Neural cell (in vitro differentiated cells): Measurements from ENCODE around the gene IQGAP2. TPM values are rescaled to one million over a fixed set of nuclear protein-coding genes. Genes with fewer than 3 reads are reported as not detected.

Source experiments
- H2AFZ ChIP-seq: fragments of 200-600, 300-800 bp; sonication (generic), shearing (Covaris generic); 2 replicates; pipeline ENCODE4 v1.6.0; 2014; ENCODE audit warnings: low read depth, mild to moderate bottlenecking, antibody characterized with exemption, low read length, moderate library complexity
- H3F3A ChIP-seq: fragments of 200-600 bp; shearing (Covaris generic); 2 replicates; pipeline ENCODE4 v1.6.1; 2016; ENCODE audit warnings: mild to moderate bottlenecking, moderate library complexity, mixed read lengths, antibody characterized with exemption, low read length; ENCODE audit not compliant: insufficient read depth, poor library complexity, severe bottlenecking
- H3K27ac ChIP-seq: fragments of 200-600, 300-800 bp; sonication (generic), shearing (Covaris generic); 2 replicates; pipeline ENCODE4 v1.5.1; 2014; ENCODE audit warnings: mild to moderate bottlenecking, low read length, moderate library complexity
- H3K27me3 ChIP-seq: fragments of 300-800, 200-600 bp; sonication (generic), shearing (Covaris generic); 2 replicates; pipeline ENCODE4 v1.6.0; 2014; ENCODE audit warnings: mild to moderate bottlenecking, low read depth, low read length, moderate library complexity; ENCODE audit not compliant: insufficient read depth
- H3K36me3 ChIP-seq: fragments of 300-800, 200-600 bp; sonication (generic), shearing (Covaris generic); 2 replicates; pipeline ENCODE4 v1.5.1; 2014; ENCODE audit warnings: mild to moderate bottlenecking, antibody characterized with exemption, low read length, moderate library complexity; ENCODE audit not compliant: insufficient read depth
- H3K4me2 ChIP-seq: fragments of 300-800, 200-600 bp; sonication (generic), shearing (Covaris generic); 2 replicates; pipeline ENCODE4 v1.6.0; 2014; ENCODE audit warnings: mild to moderate bottlenecking, low read length
- H3K4me3 ChIP-seq: fragments of 300-800, 200-600 bp; sonication (generic), shearing (Covaris generic); 2 replicates; pipeline ENCODE4 v1.5.1; 2014; ENCODE audit warnings: mild to moderate bottlenecking, low read length, moderate library complexity
- H3K79me2 ChIP-seq: fragments of 200-600 bp; shearing (Covaris generic); replicated peaks from 2 replicates; pipeline ENCODE4 v1.6.0; 2014; ENCODE audit warnings: mild to moderate bottlenecking, low read length, moderate library complexity; ENCODE audit not compliant: insufficient read depth
- H3K9ac ChIP-seq: fragments of 300-800, 200-600 bp; sonication (generic), shearing (Covaris generic); 2 replicates; pipeline ENCODE4 v1.6.1; 2016; ENCODE audit warnings: mild to moderate bottlenecking, low read length, mixed read lengths
- H3K9me2 ChIP-seq: fragments of 200-600 bp; shearing (Covaris generic); 2 replicates; pipeline ENCODE4 v1.6.1; 2016; ENCODE audit warnings: mild to moderate bottlenecking, low read length, mixed read lengths; ENCODE audit not compliant: insufficient read depth
- H3K9me3 ChIP-seq: fragments of 200-600, 300-800 bp; sonication (generic), shearing (Covaris generic); 2 replicates; pipeline ENCODE4 v1.6.1; 2016; ENCODE audit warnings: mild to moderate bottlenecking, mixed run types, low read length, moderate library complexity, mixed read lengths
- H4K20me1 ChIP-seq: fragments of 200-600 bp; shearing (Covaris generic); 2 replicates; pipeline ENCODE4 v1.6.1; 2016; ENCODE audit warnings: mild to moderate bottlenecking, mixed run types; ENCODE audit not compliant: insufficient read depth
- CTCF ChIP-seq: fragments of 450-650 bp; IDR thresholded peaks from 2 replicates; pipeline ENCODE4 v1.5.1; 2014; ENCODE audit warnings: antibody characterized with exemption, mild to moderate bottlenecking, moderate library complexity; ENCODE audit not compliant: poor library complexity, severe bottlenecking
- EP300 ChIP-seq: fragments of 450-650 bp; conservative IDR thresholded peaks from 2 replicates; pipeline ENCODE4 v1.6.1; 2014; ENCODE audit warnings: antibody characterized with exemption, mild to moderate bottlenecking, moderate library complexity; ENCODE audit not compliant: poor library complexity, severe bottlenecking
- EZH2 ChIP-seq: fragments of 200-600, 300-800 bp; shearing (Covaris generic), sonication (generic); IDR thresholded peaks from 2 replicates; pipeline ENCODE4 v1.6.1; 2014; ENCODE audit warnings: antibody characterized with exemption, low read length, borderline replicate concordance, mild to moderate bottlenecking; ENCODE audit not compliant: insufficient read depth, poor library complexity, severe bottlenecking
- MXI1 ChIP-seq: fragments of 450-650 bp; conservative IDR thresholded peaks from 2 replicates; pipeline ENCODE4 v1.6.1; 2014; ENCODE audit warnings: antibody characterized with exemption, mild to moderate bottlenecking; ENCODE audit not compliant: poor library complexity, severe bottlenecking
- POLR2AphosphoS5 ChIP-seq: IDR thresholded peaks from 2 replicates; pipeline ENCODE4 v1.6.1; 2012
- RAD21 ChIP-seq: fragments of 450-650 bp; conservative IDR thresholded peaks from 2 replicates; pipeline ENCODE4 v1.6.1; 2014; ENCODE audit warnings: antibody characterized with exemption, mild to moderate bottlenecking, moderate library complexity
- SMC3 ChIP-seq: fragments of 450-650 bp; conservative IDR thresholded peaks from 2 replicates; pipeline ENCODE4 v1.6.1; 2014; ENCODE audit warnings: antibody characterized with exemption, mild to moderate bottlenecking, moderate library complexity; ENCODE audit not compliant: poor library complexity
- TAF1 ChIP-seq: IDR thresholded peaks from 2 replicates; pipeline ENCODE4 v1.6.1; 2012; ENCODE audit warnings: low read depth
- polyA plus RNA-seq: library from polyadenylated mRNA; depleted of rRNA; stranded (reverse); fragments of >200 nt; gene quantifications from 2 replicates; pipeline ENCODE4 v1.2.3, GENCODE V29; 2014
- TF ChIP-seq, protein P1 (sequence below): IDR thresholded peaks from 2 replicates; pipeline ENCODE4 v1.6.1; 2012; ENCODE audit warnings: borderline replicate concordance

Gene IQGAP2
- polyA plus RNA-seq, 1 donor from 2014 or later: 5.2 TPM

DNA sequence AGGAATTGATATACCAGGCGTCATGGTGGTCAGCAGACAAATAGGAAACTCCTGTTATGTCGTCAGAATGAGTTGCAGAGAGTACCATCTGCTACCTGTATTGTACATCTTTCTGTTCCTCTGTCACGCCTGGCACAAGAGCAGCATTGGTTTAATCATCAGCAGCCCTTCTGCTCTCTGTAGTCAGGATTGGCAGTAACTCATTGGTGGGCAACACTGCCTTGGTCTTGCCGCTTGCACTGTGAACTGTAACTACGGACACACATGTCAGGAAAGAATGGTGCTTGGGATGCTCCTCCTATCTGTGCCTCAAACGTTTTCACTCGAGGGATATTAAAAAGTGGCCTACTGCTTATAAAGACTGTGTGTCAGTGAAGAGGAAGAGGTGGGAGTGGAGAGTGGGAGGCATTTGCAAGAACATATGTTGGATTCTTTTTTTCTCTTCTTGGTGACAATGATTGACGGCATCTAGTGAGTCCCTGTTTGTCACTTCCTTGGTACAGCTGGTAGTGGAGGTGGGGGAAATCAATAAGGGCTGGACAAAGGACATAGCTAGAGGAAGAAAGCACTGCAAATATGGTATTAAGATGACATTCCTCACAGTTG is 143.5 kb downstream of the IQGAP2 start:
- no peaks in the 10 kb centered on the region for H3K27me3 ChIP-seq
- H3K4me2 ChIP-seq: no peak overlapping the region
- no peak overlapping the region for H2AFZ ChIP-seq
- no peak overlapping the region for H3K27ac ChIP-seq
- H3K4me3 ChIP-seq: no peak overlapping the region
- H3K9ac ChIP-seq: no peak overlapping the region
- no peaks in the 10 kb centered on the region for H3F3A ChIP-seq
- no peaks in the 10 kb centered on the region for H3K36me3 ChIP-seq
- H4K20me1 ChIP-seq: no peaks in the 10 kb centered on the region
- no peaks in the 10 kb centered on the region for H3K9me3 ChIP-seq
- TF ChIP-seq MXI1 (no peak), TAF1 (no peak), EZH2 (no peak), CTCF (no peak), EP300 (no peak), POLR2AphosphoS5 (no peak), SMC3 (no peak), RAD21 (no peak)
- TF ChIP-seq, protein P1, sequence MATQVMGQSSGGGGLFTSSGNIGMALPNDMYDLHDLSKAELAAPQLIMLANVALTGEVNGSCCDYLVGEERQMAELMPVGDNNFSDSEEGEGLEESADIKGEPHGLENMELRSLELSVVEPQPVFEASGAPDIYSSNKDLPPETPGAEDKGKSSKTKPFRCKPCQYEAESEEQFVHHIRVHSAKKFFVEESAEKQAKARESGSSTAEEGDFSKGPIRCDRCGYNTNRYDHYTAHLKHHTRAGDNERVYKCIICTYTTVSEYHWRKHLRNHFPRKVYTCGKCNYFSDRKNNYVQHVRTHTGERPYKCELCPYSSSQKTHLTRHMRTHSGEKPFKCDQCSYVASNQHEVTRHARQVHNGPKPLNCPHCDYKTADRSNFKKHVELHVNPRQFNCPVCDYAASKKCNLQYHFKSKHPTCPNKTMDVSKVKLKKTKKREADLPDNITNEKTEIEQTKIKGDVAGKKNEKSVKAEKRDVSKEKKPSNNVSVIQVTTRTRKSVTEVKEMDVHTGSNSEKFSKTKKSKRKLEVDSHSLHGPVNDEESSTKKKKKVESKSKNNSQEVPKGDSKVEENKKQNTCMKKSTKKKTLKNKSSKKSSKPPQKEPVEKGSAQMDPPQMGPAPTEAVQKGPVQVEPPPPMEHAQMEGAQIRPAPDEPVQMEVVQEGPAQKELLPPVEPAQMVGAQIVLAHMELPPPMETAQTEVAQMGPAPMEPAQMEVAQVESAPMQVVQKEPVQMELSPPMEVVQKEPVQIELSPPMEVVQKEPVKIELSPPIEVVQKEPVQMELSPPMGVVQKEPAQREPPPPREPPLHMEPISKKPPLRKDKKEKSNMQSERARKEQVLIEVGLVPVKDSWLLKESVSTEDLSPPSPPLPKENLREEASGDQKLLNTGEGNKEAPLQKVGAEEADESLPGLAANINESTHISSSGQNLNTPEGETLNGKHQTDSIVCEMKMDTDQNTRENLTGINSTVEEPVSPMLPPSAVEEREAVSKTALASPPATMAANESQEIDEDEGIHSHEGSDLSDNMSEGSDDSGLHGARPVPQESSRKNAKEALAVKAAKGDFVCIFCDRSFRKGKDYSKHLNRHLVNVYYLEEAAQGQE: no peak
- no peaks in the 10 kb centered on the region for H3K79me2 ChIP-seq
- no peaks in the 10 kb centered on the region for H3K9me2 ChIP-seq

- Histone ChIP-seq H3K4me3 (no peak overlapping the region), H3K9ac (no peak overlapping the region), H3K36me3 (no peaks in the 10 kb centered on the region), H4K20me1 (no peaks in the 10 kb centered on the region), H3K9me3 (no peaks in the 10 kb centered on the region), H3K79me2 (no peaks in the 10 kb centered on the region), H2AFZ (no peak overlapping the region), H3F3A (no peaks in the 10 kb centered on the region), H3K27ac (no peak overlapping the region), H3K4me2 (no peak overlapping the region), H3K27me3 (no peaks in the 10 kb centered on the region), H3K9me2 (no peaks in the 10 kb centered on the region)
- TF ChIP-seq CTCF (no peak), EZH2 (no peak), MXI1 (no peak), SMC3 (no peak), RAD21 (no peak), TAF1 (no peak), EP300 (no peak), POLR2AphosphoS5 (no peak)
- TF ChIP-seq, protein P1: no peak
Observed at GRCh38 chr5:76547242-76547890, 144.3 kb downstream of the IQGAP2 start.
